Ovary (tissue), 3 donors: ENCODE results near the gene METTL16.

Experiments
- EP300 ChIP-seq: sonication (generic); formaldehyde crosslinking; IDR thresholded peaks from one replicate; pipeline ENCODE4 v1.6.1; 2017; ENCODE audit warnings: antibody characterized with exemption
- POLR2A ChIP-seq: fragments of 450-650 bp; IDR thresholded peaks from one replicate; pipeline ENCODE4 v1.6.1; 2017; ENCODE audit warnings: antibody characterized with exemption, mild to moderate bottlenecking, moderate library complexity
- TF ChIP-seq, protein P1 (sequence below), 3 donors: fragments of 450-650 bp in 2 of 3; fragments of 200-600 bp in 1 of 3; IDR thresholded peaks; one replicate each; pipeline versions ENCODE4 v1.5.1 to v1.8.0; 2016 to 2022; ENCODE audit warnings: antibody characterized with exemption in 3 of 3, mild to moderate bottlenecking in 1 of 3
- donor health status: DM: no; HTN: no; CAD: no.

DNA sequence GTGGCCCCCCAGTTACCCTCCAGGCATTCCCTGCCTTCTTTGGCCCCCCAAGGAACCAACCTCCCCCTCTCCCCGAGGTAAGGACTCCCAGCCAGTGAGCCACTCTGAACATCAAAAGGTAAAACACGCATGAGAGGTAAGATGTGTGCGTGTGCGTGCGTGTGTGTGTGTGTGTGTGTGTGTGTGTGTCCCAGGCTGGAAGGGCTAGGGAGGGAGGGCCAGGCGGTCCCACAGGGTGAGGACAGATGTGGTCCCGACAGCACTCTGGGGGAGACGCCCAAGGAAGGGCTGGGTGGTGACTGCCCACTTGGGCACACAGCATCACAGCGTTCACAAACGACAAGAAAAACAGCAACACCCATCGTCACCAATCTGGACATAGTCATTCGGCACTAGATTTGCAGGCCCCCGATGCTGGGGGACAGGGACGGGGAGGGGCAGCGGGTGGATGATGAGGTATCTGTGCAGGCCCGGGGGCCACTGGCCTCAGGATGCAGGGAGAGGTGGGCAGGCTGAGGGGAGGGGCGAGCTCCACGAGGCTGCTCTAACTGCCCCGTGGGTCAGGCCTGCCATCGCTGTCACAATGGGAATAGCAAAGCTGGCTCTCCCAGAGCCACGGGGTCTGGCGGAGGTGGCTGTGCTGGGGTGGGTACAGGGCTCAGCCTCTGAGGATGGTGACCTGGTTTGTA lies 127.1 kb downstream of the METTL16 start:
- no peak for TF ChIP-seq POLR2A
- TF ChIP-seq, protein P1, sequence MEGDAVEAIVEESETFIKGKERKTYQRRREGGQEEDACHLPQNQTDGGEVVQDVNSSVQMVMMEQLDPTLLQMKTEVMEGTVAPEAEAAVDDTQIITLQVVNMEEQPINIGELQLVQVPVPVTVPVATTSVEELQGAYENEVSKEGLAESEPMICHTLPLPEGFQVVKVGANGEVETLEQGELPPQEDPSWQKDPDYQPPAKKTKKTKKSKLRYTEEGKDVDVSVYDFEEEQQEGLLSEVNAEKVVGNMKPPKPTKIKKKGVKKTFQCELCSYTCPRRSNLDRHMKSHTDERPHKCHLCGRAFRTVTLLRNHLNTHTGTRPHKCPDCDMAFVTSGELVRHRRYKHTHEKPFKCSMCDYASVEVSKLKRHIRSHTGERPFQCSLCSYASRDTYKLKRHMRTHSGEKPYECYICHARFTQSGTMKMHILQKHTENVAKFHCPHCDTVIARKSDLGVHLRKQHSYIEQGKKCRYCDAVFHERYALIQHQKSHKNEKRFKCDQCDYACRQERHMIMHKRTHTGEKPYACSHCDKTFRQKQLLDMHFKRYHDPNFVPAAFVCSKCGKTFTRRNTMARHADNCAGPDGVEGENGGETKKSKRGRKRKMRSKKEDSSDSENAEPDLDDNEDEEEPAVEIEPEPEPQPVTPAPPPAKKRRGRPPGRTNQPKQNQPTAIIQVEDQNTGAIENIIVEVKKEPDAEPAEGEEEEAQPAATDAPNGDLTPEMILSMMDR (IDR thresholded peaks at IDR 0.05) = no peak
- TF ChIP-seq EP300 = no peak
